ENCODE data around the gene VMP1. TPM values are rescaled to one million over a fixed set of nuclear protein-coding genes. Genes with fewer than 3 reads are reported as not detected.

The VMP1 gene
- total and polyA plus RNA-seq, 2 of the 13 experiments (the other 11 are each of a cell fraction or from before 2014, with no cell fraction given), result 186 to 271 TPM

DNA sequence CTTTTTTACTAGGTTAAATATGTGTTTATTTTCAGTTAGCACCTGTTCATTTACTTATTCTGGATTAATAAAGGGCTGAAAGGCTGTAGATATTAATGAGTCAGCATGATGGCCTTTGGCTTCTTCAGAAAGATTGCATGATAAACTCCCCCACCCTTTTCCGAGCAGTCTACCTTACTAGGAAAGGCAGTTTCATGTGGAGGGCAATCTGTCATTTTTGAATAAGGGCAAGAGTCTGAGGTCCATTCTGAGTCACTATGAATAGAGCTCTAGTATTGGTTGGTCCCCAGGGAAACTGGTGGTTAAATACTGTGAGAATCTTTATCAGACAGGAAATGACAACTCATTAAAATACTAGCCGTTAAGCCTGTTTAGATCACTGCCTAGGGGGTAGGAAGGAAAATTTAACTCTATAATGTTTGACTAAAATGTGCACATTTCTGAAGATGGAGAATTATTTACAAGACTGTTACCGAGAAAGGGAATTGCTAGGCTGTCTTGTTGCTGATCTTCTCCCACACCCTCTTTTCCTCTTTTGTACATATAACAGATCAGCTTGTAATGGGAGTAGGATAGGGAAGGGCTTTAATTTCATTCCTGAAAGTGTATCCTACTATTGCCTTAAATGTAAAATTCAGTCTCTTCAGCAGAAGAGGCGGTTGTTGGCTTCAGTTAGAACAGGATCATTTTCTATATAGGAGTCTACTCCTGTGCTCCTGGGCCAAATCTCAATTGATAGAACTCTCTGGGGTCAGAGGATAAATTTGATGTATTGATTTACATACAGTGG is 122.0 kb downstream of the VMP1 start (continued):
- TF ChIP-seq, protein P1, sequence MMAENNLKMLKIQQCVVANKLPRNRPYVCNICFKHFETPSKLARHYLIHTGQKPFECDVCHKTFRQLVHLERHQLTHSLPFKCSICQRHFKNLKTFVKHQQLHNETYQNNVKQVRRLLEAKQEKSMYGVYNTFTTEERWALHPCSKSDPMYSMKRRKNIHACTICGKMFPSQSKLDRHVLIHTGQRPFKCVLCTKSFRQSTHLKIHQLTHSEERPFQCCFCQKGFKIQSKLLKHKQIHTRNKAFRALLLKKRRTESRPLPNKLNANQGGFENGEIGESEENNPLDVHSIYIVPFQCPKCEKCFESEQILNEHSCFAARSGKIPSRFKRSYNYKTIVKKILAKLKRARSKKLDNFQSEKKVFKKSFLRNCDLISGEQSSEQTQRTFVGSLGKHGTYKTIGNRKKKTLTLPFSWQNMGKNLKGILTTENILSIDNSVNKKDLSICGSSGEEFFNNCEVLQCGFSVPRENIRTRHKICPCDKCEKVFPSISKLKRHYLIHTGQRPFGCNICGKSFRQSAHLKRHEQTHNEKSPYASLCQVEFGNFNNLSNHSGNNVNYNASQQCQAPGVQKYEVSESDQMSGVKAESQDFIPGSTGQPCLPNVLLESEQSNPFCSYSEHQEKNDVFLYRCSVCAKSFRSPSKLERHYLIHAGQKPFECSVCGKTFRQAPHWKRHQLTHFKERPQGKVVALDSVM (CRISPR knock-in tag; IDR thresholded peaks at IDR 0.05), result no peak
- TF ChIP-seq JUN (CRISPR knock-in tag; IDR thresholded peaks at IDR 0.05) (peak; percentile 66; the same call in 1 of the 2 replicates), NONO (IDR thresholded peaks at IDR 0.05) (no peak), NONO (CRISPR knock-in tag; conservative IDR thresholded peaks at IDR 0.05) (no peak), RXRB (CRISPR knock-in tag; IDR thresholded peaks at IDR 0.05; ENCODE audit: borderline replicate concordance) (peak; percentile 51; the same call in 1 of the 2 replicates), ZNF34 (CRISPR knock-in tag; IDR thresholded peaks at IDR 0.05; ENCODE audit: borderline replicate concordance) (no peak), ZNF383 (CRISPR knock-in tag; IDR thresholded peaks at IDR 0.05; ENCODE audit: borderline replicate concordance) (no peak), YEATS2 (CRISPR knock-in tag; IDR thresholded peaks at IDR 0.05; ENCODE audit: borderline replicate concordance) (no peak), KDM5B (CRISPR knock-in tag; IDR thresholded peaks at IDR 0.05; ENCODE audit: borderline replicate concordance) (no peak), PHB2 (IDR thresholded peaks at IDR 0.05; ENCODE audit: partially characterized antibody) (no peak), ZNF224 (CRISPR knock-in tag; IDR thresholded peaks at IDR 0.05) (no peak), ZNF432 (CRISPR knock-in tag; IDR thresholded peaks at IDR 0.05; ENCODE audit: borderline replicate concordance) (no peak), U2AF2 (IDR thresholded peaks at IDR 0.05; ENCODE audit: low read depth, low read length) (no peak), KLF16 (CRISPR knock-in tag; IDR thresholded peaks at IDR 0.05) (peak in 1 of 2 experiments; percentile 65; a peak in 1 of 4 replicates), ZNF749 (CRISPR knock-in tag; IDR thresholded peaks at IDR 0.05; ENCODE audit: borderline replicate concordance) (no peak), HNRNPUL1 (IDR thresholded peaks at IDR 0.05; ENCODE audit: low read depth, low read length) (no peak), SMARCE1 (IDR thresholded peaks at IDR 0.05; ENCODE audit: borderline replicate concordance) (no peak), ZNF772 (CRISPR knock-in tag; IDR thresholded peaks at IDR 0.05) (no peak), ZNF883 (CRISPR knock-in tag; IDR thresholded peaks at IDR 0.05; ENCODE audit: not compliant biosample characterization) (no peak)
- TF ChIP-seq, protein P2, sequence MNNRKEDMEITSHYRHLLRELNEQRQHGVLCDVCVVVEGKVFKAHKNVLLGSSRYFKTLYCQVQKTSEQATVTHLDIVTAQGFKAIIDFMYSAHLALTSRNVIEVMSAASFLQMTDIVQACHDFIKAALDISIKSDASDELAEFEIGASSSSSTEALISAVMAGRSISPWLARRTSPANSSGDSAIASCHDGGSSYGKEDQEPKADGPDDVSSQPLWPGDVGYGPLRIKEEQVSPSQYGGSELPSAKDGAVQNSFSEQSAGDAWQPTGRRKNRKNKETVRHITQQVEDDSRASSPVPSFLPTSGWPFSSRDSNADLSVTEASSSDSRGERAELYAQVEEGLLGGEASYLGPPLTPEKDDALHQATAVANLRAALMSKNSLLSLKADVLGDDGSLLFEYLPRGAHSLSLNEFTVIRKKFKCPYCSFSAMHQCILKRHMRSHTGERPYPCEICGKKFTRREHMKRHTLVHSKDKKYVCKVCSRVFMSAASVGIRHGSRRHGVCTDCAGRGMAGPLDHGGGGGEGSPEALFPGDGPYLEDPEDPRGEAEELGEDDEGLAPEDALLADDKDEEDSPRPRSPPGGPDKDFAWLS (CRISPR knock-in tag; IDR thresholded peaks at IDR 0.05; ENCODE audit: borderline replicate concordance), result no peak
- TF ChIP-seq, protein P3, sequence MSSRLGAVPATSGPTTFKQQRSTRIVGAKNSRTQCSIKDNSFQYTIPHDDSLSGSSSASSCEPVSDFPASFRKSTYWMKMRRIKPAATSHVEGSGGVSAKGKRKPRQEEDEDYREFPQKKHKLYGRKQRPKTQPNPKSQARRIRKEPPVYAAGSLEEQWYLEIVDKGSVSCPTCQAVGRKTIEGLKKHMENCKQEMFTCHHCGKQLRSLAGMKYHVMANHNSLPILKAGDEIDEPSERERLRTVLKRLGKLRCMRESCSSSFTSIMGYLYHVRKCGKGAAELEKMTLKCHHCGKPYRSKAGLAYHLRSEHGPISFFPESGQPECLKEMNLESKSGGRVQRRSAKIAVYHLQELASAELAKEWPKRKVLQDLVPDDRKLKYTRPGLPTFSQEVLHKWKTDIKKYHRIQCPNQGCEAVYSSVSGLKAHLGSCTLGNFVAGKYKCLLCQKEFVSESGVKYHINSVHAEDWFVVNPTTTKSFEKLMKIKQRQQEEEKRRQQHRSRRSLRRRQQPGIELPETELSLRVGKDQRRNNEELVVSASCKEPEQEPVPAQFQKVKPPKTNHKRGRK (CRISPR knock-in tag; IDR thresholded peaks at IDR 0.05), result no peak
